Stimulated activated CD4-positive, alpha-beta T cell treated with anti-CD3 and anti-CD28 coated beads, TNF-alpha, amount 100 ng/mL, for 48 hours (primary cell): ENCODE results near the gene FAM98C.
A peak's percentile ranks its signal among the peaks of the same experiment; 100 is the strongest.

ENCODE experiments used
- DNase-seq, 3 donors: peaks; one replicate each; pipeline ENCODE4 v3.0.0-alpha.2; 2020; ENCODE audit warnings: low read depth in 3 of 3

The FAM98C gene

DNA sequence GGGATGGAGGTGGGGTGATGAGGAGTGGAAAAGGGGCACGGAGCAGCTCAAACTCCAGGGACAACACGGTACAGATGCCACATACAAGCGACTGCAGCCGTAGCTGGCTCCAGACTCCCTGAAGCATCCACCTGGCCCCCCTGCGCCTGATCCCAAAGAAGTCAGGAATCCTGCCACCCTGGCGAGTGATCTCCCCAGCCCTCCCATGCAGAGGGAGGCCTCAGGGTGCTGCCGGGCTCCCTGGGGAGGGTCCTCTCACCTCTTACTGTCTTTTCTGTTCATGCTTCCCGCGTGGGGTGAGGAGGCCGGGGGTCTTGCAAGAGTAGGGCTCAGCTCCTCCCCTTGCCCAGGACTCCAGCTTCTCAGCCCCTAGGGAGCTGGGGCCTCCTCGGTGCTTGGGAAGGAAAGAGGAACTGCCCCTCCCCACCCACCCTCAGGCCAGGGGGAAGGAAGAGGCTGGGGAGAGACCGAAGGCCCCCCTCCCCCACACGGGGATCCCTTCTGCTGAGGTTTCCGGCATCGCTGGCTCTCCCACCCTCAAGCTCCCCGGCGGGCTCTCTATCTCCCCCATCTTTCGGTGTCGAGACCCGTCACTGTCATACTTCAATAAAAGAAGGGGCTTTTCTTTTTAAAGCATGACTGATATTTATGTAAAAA, 23.0 kb downstream of the FAM98C start, which contains the start of gene RASGRP4:
Gene RASGRP4 (minus strand): TSS at position 410 of the 657 bp plus-strand sequence. CDS start 128 bp downstream, at position 282.
- DNase-seq: peak in 2 of 3 donors; percentile 29 to 41

- DNase-seq: peak in 2 of 3 donors; percentile 45 to 57
Observed at GRCh38 chr19:38427035-38427677, 24.3 kb downstream of the FAM98C start.

- DNase-seq: peak in 2 of 3 donors; percentile 36 to 44
Observed at GRCh38 chr19:38429055-38429810, 26.3 kb downstream of the FAM98C start.

- DNase-seq: no peak
Observed at GRCh38 chr19:38429811-38430156, 26.9 kb downstream of the FAM98C start.

DNA sequence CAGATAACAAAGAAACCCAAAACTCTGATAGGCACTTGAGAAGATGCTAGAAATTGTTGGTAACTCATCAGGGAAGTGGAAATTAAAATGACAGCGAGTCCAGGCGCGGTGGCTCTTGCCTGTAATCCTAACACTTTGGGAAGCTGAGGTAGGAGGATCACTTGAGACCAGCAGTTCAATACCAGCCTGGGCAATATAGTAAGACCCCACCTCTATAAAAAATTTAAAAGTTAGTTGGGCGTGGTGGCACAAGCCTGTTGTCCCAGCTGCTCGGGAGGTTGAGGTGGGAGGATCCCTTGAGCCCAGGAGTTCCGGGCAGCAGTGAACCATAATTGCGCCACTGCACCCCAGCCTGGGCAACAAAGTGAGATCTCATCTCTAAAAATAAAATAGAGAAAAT, 28.0 kb downstream of the FAM98C start:
- DNase-seq: no peak

DNA sequence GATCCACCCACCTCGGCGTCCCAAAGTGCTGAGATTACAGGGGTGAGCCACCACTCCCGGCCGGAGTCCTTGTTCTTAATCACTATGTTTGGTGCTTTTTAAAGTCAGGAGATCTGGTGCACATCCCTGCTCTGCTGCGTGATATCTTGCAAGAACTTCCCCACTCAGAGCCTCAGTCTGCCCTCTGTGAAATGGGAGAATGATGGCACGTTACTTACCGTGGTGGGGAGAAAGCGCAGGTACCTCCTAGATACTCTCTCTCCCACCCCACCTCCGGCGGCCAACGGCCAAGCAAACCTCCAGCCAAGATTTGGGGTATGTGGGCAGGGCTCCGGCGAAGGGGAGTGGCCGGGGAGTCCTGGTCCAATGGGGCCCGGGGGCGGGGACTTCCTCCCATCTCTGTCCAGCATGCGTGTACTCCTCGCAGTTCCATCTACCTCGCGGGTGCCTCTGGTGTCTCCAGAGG, 30.4 kb downstream of the FAM98C start, which contains the start of gene RYR1:
Gene RYR1 (plus strand): TSS at position 424 of the 466 bp plus-strand sequence. CDS start 139 bp downstream, outside the sequence.
- peak in 2 of 3 donors; percentile 37 to 57 for DNase-seq

DNA sequence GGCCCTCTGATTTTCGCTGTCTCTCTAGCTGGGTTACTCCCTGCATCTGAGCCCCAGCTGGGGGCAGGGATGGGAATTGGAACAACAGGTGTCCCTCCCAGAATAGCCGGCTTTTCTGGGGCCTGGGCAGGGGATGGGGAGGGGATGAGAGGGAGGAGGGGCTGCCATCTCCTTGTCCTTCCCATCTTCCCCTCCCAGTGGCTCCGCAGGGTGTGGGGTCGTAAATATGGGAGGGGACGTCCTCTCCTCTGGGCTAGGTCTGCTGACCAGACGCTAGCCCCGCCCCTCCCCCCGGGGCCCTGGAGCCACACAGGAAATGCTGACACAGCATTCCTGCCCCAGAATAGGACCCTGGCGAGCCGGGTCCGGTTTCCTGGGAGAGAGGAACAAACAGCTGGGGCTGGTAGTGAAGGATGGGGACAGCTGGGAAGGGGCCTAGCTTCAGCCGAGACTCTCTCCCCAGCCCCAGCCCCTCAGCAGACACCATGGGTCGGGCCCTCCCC, 31.7 kb downstream of the FAM98C start:
- DNase-seq: no peak

DNA sequence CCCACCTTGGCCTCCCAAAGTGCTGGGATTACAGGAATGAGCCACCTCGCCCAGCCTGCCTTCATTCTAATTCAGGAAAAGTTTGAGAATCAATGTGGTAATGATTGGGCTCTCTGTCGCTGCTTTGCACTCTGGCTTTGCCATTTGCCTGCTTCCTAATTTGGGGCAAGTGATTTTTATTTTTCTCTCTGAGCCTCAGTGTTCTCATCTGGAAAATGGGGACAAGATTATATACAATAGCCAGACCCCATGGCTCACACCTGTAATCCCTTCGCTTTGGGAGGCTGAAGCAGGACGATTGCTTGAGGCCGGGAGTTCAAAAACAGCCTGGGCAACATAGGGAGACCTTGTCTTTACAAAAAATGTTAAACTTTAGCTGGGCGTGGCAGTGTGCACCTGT, 34.4 kb downstream of the FAM98C start:
- DNase-seq: no peak

- no peak for DNase-seq
Observed at GRCh38 chr19:38437917-38438316, 35.0 kb downstream of the FAM98C start.

GRCh38 chr19:38440592-38440991, 37.7 kb downstream of the FAM98C start:
- DNase-seq: no peak

GRCh38 chr19:38441657-38442348, 38.9 kb downstream of the FAM98C start:
- DNase-seq: no peak

- no peak for DNase-seq
Observed at GRCh38 chr19:38442736-38443135, 39.8 kb downstream of the FAM98C start.

DNA sequence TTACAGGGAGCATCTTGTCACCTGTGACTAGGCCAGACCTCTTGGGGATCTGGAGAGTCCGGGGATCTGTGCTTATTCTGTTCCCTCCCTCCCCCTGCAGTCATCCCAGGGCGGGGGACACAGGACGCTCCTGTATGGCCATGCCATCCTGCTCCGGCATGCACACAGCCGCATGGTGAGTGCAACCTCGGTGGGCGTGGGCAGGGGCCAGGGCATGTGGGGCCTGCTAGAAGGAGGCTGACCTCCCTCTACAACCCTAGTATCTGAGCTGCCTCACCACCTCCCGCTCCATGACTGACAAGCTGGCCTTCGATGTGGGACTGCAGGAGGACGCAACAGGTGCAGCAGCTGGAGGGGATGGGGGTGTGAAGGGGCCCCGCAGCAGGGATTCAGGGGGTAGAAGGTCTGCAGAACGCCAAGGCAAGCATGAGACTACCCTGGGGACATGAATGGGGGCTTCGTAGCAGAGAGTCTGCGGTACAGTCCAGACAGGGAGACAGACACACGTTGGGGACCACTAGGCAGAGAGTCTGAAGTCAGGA, 40.6 kb downstream of the FAM98C start:
- no peak for DNase-seq

DNA sequence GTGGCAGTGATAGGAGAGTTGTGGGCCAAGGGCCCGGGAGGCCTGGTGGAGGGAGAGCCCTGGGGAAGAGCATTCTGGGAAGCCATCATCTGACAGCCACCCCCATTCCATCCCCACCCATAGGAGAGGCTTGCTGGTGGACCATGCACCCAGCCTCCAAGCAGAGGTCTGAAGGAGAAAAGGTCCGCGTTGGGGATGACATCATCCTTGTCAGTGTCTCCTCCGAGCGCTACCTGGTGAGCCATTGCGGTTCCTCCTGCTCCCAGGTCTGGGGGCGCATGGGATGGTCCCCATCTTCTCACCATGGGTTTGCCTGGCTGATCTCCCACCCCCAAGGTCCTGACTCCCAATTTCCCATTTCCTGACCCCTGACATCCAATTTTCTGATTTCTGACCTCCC, 41.1 kb downstream of the FAM98C start:
- DNase-seq: no peak

DNA sequence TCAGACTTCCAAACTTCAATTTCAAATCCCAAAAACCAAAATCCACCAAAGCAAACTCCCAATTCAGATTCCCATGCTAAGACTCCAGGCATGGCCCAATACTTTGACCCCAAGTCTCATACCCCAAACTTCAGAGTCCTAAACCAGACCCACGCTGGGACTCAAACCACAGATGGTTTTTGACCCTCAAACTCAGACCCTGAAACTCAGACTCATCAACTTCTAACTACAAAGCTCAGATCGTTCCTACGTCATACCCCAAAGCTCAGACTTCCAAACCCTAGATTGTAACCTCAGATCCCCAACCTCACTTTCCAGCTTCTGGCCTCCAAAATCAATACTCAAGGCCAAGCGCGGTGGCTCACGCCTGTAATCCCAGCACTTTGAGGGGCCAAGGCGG, 42.5 kb downstream of the FAM98C start:
- DNase-seq: no peak

DNA sequence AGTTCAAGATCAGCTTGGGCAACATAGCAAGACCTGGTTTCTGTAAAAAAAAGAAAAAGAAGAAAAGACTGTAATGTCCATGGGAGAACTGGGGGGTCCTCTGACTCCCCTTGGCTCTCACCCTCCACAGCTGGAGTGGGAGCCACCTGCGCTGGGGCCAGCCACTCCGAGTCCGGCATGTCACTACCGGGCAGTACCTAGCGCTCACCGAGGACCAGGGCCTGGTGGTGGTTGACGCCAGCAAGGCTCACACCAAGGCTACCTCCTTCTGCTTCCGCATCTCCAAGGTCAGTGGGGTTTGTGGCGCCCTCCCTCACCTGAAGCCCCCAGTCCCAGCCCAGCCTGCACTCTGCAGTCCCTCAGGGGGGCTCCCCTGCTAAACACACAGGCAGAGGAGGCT, 45.3 kb downstream of the FAM98C start:
- no peak for DNase-seq

GRCh38 chr19:38449518-38449917, 46.6 kb downstream of the FAM98C start:
- no peak for DNase-seq

DNA sequence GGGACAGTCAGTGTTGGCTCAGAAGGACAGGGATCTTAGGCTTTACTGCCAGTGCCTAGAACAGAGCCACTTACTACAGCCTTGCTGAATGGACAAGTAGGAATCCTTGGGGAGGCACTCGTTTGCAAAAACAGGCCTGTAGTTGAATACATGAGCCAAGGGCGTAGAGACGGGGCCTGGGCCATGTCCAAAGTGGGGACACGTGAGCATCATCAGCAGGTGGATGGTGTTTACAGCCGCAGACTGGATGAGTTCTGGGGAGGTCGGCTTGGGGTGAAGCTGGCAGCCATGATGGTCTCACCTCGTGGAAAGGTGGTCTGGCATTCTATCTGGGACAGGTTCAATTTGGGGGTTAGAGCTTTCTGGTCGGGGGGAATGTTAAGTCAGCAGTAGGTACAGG, 48.1 kb downstream of the FAM98C start:
- no peak for DNase-seq

- no peak for DNase-seq
Observed at GRCh38 chr19:38451629-38452028, 48.7 kb downstream of the FAM98C start.

GRCh38 chr19:38452430-38453366, 49.8 kb downstream of the FAM98C start:
- DNase-seq: peak in 2 of 3 donors; percentile 13 to 18
